ENCODE data around the gene BBS12. TPM values are rescaled to one million over a fixed set of nuclear protein-coding genes. Genes with fewer than 3 reads are reported as not detected.

The BBS12 gene
- total and polyA plus RNA-seq, 4 donors, result 5.3 to 9.8 (median 7.7) TPM

DNA sequence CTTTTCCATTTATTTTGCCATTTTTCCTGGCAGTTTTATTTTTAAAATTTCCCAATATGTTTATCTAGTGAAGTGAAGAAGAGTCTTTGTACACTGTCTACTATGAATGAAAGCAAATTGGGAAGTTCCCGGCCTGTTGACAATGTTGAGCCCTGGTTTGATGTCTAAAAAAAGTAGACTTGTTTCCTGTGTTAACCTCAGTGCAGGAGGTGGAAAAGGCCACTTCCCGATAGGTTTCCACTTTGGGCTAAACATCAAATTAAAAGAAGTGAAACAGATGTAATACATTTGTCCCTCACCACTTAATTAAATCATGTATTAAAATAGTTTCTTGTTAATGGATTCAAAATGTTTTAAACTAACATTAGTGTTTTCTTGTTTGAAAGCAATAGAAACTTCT, 30.0 kb downstream of the BBS12 start:
- 100% methylated on average over 1 of the region's 2 CpGs for WGBS (ENCODE audit: insufficient coverage)
- Histone ChIP-seq H3K27me3 (ENCODE audit: control insufficient read depth, insufficient read depth, low read length) (no peaks in the 10 kb centered on the region), H3K4me3 (ENCODE audit: low read depth, low read length) (no peak overlapping the region), H3K9me3 (ENCODE audit: control insufficient read depth, insufficient read depth, low read length) (no peaks in the 10 kb centered on the region), H3K27ac (ENCODE audit: low read depth, low read length) (no peak overlapping the region), H3K36me3 (ENCODE audit: control insufficient read depth, insufficient read depth, low read length) (no peaks in the 10 kb centered on the region), H3K4me1 (ENCODE audit: control insufficient read depth, insufficient read depth, low read length) (no peaks in the 10 kb centered on the region)
- no peak for DNase-seq (ENCODE audit: low read depth in 4 of 6, low spot score in 6 of 6)

DNA sequence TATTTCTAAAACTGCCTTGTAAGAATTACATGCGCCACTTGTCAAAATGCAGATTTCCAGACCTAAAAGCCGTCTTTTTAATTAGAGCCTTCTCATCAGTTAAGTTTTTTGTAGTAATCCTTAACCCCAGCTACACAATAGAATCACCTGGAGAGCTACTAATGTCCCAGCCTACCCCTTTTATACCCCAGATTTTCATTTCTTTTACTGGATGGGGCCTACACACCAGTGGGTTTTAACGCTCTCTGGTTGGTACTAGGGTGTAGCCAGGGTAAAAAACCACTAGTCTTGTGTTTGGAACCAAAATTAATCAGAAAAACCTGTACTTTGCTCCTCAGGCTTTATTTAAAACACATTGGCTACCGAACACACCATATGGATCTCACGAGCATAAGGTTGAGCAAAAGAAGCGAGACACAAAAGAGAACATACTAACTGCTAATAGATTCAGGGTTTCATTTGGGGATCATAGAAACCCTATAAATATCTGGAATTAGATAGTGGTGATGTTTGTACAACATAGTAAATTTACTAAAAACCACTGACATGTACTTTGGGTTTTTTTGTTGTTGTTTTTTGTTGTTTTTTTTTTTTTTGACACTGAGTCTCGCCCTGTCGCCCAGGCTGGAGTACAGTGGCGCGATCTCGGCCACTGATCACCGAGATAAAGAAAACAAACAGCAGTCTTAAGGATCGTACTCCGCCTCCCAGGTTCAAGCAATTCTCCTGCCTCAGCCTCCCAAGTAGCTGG, 30.6 kb downstream of the BBS12 start:
- Histone ChIP-seq H3K4me1 (ENCODE audit: control insufficient read depth, insufficient read depth, low read length) (no peaks in the 10 kb centered on the region), H3K27ac (ENCODE audit: low read depth, low read length) (no peak overlapping the region), H3K4me3 (ENCODE audit: low read depth, low read length) (no peak overlapping the region), H3K36me3 (ENCODE audit: control insufficient read depth, insufficient read depth, low read length) (no peaks in the 10 kb centered on the region), H3K27me3 (ENCODE audit: control insufficient read depth, insufficient read depth, low read length) (no peaks in the 10 kb centered on the region), H3K9me3 (ENCODE audit: control insufficient read depth, insufficient read depth, low read length) (no peaks in the 10 kb centered on the region)
- 90% methylated on average over 7 of the region's 14 CpGs for WGBS (ENCODE audit: insufficient coverage)
- no peak for DNase-seq (ENCODE audit: low read depth in 4 of 6, low spot score in 6 of 6)

DNA sequence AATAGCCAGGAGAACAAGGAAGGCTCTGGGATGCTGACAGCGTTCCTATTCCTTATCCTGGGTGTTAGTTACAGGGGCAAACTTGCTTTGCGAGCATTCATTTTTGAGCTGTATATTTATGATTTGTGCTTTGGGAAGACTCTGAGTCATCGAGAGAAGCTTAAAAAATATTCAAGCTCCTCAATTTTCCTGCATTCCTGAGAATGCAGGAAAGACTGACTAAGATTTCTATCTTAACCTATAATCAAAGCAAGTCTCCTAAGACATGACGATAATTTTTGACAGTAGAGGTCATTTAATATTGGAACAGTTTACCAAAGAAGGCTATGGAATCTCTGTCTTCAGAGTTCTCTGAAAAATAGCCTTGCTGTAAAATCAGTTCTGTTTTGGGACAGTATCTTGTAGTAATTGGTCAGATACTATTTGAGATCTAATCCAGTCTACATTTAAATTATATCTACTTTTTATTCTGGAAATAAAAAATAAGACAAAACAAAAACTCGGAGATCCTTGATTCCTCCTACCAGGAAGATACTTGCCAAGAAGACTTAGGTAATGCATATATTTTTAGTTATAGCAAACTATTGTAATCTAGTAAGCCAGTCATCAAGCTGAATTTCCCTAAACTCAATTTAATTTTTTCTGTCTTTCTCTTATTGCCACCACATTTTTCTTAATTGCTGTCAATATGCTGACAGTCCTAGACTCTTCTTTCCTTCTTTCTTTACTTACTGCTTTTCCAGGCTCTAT, 31.7 kb downstream of the BBS12 start:
- Histone ChIP-seq H3K9me3 (ENCODE audit: control insufficient read depth, insufficient read depth, low read length) (no peaks in the 10 kb centered on the region), H3K4me1 (ENCODE audit: control insufficient read depth, insufficient read depth, low read length) (no peaks in the 10 kb centered on the region), H3K4me3 (ENCODE audit: low read depth, low read length) (no peak overlapping the region), H3K27ac (ENCODE audit: low read depth, low read length) (no peak overlapping the region), H3K36me3 (ENCODE audit: control insufficient read depth, insufficient read depth, low read length) (no peaks in the 10 kb centered on the region), H3K27me3 (ENCODE audit: control insufficient read depth, insufficient read depth, low read length) (no peaks in the 10 kb centered on the region)
- 88% methylated on average over 1 of the region's 5 CpGs for WGBS (ENCODE audit: insufficient coverage)
- DNase-seq (ENCODE audit: low read depth in 4 of 6, low spot score in 6 of 6), result no peak

DNA sequence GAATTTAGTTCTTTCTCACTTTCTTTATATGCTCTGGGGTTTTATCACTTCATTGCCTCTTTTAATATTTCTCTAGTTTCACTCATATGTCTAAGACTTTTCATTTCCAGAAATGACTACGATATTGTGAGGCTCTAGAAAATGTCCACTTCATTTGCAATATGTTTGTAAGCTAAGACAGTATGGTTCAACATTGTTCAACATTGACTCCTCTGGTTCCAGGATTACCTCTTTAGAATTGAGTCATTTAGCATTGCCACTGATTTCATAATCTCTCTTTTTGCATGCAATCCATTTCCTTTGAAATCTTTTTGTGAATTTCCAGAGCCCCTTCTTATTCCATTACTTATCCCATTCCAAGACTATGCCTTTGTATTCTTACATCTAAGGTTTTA, 32.3 kb downstream of the BBS12 start:
- Histone ChIP-seq H3K9me3 (ENCODE audit: control insufficient read depth, insufficient read depth, low read length) (no peaks in the 10 kb centered on the region), H3K27ac (ENCODE audit: low read depth, low read length) (no peak overlapping the region), H3K36me3 (ENCODE audit: control insufficient read depth, insufficient read depth, low read length) (no peaks in the 10 kb centered on the region), H3K4me3 (ENCODE audit: low read depth, low read length) (no peak overlapping the region), H3K4me1 (ENCODE audit: control insufficient read depth, insufficient read depth, low read length) (no peaks in the 10 kb centered on the region), H3K27me3 (ENCODE audit: control insufficient read depth, insufficient read depth, low read length) (no peaks in the 10 kb centered on the region)
- DNase-seq (ENCODE audit: low read depth in 4 of 6, low spot score in 6 of 6), result no peak
- no CpG with 5 or more reads among the region's 1 CpG for WGBS (ENCODE audit: insufficient coverage)

DNA sequence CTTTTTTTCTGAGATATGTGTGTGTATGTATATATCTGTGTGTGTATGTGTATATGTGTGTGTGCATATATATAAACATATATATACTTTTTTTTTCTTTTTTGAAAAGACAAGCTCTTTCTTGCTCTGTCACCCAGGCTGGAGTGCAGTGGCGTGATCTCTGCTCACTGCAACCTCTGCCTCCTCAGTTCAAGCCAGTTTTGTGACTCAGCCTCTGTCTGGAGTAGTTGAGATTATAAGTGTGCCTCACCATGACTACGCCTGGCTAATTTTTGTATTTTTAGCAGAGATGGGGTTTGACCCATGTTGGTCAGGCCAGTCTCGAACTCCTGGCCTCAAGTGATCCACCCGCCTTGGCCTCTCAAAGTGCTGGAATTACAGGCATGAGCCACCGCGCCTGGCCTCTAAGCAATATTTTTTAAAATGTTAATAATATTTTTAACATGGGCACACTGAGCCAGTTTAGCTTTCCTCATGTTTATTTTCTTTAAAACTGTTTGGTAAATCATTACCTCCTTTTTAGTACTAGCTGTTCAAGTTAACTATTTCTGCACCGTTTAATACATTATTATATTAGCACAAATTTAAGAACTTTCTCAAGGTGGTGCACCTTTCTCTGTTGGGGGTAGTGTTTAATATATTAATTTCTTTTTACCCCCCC, 33.3 kb downstream of the BBS12 start:
- H3K4me3 ChIP-seq (ENCODE audit: low read depth, low read length), result no peak overlapping the region
- no peaks in the 10 kb centered on the region for H3K9me3 ChIP-seq (ENCODE audit: control insufficient read depth, insufficient read depth, low read length)
- no CpG with 5 or more reads among the region's 7 CpGs for whole genome bisulfite sequencing (ENCODE audit: insufficient coverage)
- no peak for DNase-seq (ENCODE audit: low read depth in 4 of 6, low spot score in 6 of 6)
- no peaks in the 10 kb centered on the region for H3K4me1 ChIP-seq (ENCODE audit: control insufficient read depth, insufficient read depth, low read length)
- no peaks in the 10 kb centered on the region for H3K36me3 ChIP-seq (ENCODE audit: control insufficient read depth, insufficient read depth, low read length)
- H3K27me3 ChIP-seq (ENCODE audit: control insufficient read depth, insufficient read depth, low read length), result no peaks in the 10 kb centered on the region
- H3K27ac ChIP-seq (ENCODE audit: low read depth, low read length), result no peak overlapping the region

DNA sequence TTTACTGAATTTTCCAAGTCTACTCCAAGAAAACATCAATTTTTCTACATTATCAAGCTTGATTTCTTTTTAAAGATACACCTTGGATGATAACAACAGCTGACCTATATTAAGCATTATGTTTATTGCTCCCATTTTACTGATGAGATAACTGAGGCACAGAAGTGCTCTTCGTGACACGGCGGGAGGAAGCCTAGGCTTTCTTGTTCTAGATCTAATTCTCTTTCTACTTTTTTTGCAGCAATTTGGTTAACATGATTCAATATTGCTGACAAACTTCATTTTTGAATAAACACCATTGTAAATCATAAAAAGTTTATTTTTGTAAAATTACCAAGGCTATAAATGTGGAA, 33.8 kb downstream of the BBS12 start:
- Histone ChIP-seq H3K4me3 (ENCODE audit: low read depth, low read length) (no peak overlapping the region), H3K9me3 (ENCODE audit: control insufficient read depth, insufficient read depth, low read length) (no peaks in the 10 kb centered on the region), H3K27ac (ENCODE audit: low read depth, low read length) (no peak overlapping the region), H3K4me1 (ENCODE audit: control insufficient read depth, insufficient read depth, low read length) (no peaks in the 10 kb centered on the region), H3K36me3 (ENCODE audit: control insufficient read depth, insufficient read depth, low read length) (no peaks in the 10 kb centered on the region), H3K27me3 (ENCODE audit: control insufficient read depth, insufficient read depth, low read length) (no peaks in the 10 kb centered on the region)
- WGBS (ENCODE audit: insufficient coverage), result 94% methylated on average over 3 of the region's 3 CpGs
- DNase-seq (ENCODE audit: low read depth in 4 of 6, low spot score in 6 of 6), result no peak

DNA sequence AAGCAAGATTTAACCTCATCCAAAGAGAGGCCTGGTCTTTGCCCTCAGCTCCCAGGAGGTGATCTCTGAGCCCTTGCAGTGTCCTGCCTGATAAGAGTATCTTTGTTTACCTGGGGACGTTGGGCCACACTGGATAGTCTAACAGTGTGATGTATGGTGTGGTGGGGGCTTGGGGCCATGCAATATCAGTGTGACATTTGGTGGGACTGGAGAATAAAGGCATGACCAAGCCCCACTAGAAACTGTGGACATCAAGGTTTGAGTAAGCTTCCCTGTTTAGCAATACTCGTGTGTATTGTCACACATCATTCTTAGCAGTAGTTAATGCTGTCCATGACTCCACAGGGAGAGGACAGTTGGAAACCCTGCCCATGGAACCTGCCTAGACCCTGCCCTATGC, 34.4 kb downstream of the BBS12 start:
- Histone ChIP-seq H3K27me3 (ENCODE audit: control insufficient read depth, insufficient read depth, low read length) (no peaks in the 10 kb centered on the region), H3K4me1 (ENCODE audit: control insufficient read depth, insufficient read depth, low read length) (no peaks in the 10 kb centered on the region), H3K27ac (ENCODE audit: low read depth, low read length) (no peak overlapping the region), H3K36me3 (ENCODE audit: control insufficient read depth, insufficient read depth, low read length) (no peaks in the 10 kb centered on the region), H3K4me3 (ENCODE audit: low read depth, low read length) (no peak overlapping the region), H3K9me3 (ENCODE audit: control insufficient read depth, insufficient read depth, low read length) (no peaks in the 10 kb centered on the region)
- 60% methylated on average over 2 of the region's 2 CpGs for WGBS (ENCODE audit: insufficient coverage)
- DNase-seq (ENCODE audit: low read depth in 4 of 6, low spot score in 6 of 6), result no peak

DNA sequence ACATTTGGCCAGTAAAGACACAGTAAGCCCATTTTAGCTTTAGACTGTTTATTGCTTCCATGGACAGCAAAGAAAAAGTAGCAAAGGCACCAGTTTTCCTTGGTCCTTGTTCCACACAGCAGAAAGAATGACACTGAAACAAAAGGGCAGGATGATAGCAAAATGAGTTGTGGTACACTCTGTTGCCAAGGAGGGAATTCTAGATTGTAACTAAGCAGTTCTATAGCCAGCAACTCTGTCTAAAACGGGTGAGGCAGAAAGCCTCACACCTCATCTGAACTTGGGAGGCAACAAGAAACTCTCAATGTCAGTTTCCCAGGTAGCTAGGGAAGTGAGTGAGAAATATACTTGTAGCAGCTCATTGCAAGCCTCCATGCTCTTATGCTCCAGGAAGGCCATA, 39.2 kb downstream of the BBS12 start:
- H3K27me3 ChIP-seq (ENCODE audit: control insufficient read depth, insufficient read depth, low read length), result no peaks in the 10 kb centered on the region
- no CpG with 5 or more reads among the region's 1 CpG for WGBS (ENCODE audit: insufficient coverage)
- no peaks in the 10 kb centered on the region for H3K36me3 ChIP-seq (ENCODE audit: control insufficient read depth, insufficient read depth, low read length)
- H3K9me3 ChIP-seq (ENCODE audit: control insufficient read depth, insufficient read depth, low read length), result no peaks in the 10 kb centered on the region
- no peaks in the 10 kb centered on the region for H3K4me1 ChIP-seq (ENCODE audit: control insufficient read depth, insufficient read depth, low read length)
- no peak for DNase-seq (ENCODE audit: low read depth in 4 of 6, low spot score in 6 of 6)
- H3K27ac ChIP-seq (ENCODE audit: low read depth, low read length), result no peak overlapping the region
- no peak overlapping the region for H3K4me3 ChIP-seq (ENCODE audit: low read depth, low read length)

DNA sequence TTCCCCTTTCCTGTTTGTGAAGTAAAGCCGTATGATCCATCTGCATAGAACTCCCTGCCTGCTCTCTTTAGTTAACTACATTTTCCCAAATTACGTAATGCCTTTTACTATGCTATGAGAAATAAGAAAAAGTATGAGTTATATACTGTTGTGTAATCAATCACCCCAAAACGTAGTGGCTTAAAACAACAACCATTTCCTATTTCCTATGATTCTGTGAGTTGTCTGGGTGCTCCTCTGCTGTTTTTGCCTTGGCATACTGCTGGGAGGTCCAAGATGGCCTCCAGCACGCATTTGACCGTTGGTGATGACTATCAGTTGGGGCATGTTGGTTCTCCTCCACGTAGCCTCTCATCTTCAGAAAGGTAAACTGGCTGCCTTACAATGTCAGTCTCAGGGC, 39.8 kb downstream of the BBS12 start:
- H3K9me3 ChIP-seq (ENCODE audit: control insufficient read depth, insufficient read depth, low read length), result no peaks in the 10 kb centered on the region
- H3K4me3 ChIP-seq (ENCODE audit: low read depth, low read length), result no peak overlapping the region
- DNase-seq (ENCODE audit: low read depth in 4 of 6, low spot score in 6 of 6), result no peak
- H3K27me3 ChIP-seq (ENCODE audit: control insufficient read depth, insufficient read depth, low read length), result no peaks in the 10 kb centered on the region
- H3K27ac ChIP-seq (ENCODE audit: low read depth, low read length), result no peak overlapping the region
- whole genome bisulfite sequencing (ENCODE audit: insufficient coverage), result 87% methylated on average over 3 of the region's 6 CpGs
- no peaks in the 10 kb centered on the region for H3K36me3 ChIP-seq (ENCODE audit: control insufficient read depth, insufficient read depth, low read length)
- no peaks in the 10 kb centered on the region for H3K4me1 ChIP-seq (ENCODE audit: control insufficient read depth, insufficient read depth, low read length)

DNA sequence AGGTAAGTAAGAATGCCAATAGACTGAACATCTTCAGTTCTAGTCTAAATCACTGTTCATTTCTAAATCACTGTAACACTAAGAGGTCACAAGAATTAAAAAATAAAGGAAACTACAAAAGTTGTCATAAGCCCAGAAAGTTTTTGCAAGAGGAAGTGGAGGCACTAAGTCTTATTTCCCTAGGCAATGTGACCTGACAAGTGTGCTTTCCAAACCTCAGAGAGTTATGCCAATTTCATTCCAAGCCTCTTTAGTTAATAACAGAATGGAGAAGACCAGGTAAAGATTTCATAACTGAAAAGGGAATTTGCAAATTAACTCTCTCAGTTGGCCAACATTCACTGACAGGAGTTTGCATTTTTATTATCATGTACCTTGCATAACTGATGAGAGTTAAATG, 40.5 kb downstream of the BBS12 start:
- DNase-seq (ENCODE audit: low read depth in 4 of 6, low spot score in 6 of 6), result no peak

More for the DNA sequence above, 40.5 kb downstream of the BBS12 start:
- no peak overlapping the region for H3K4me3 ChIP-seq (ENCODE audit: low read depth, low read length)
- H3K9me3 ChIP-seq (ENCODE audit: control insufficient read depth, insufficient read depth, low read length), result no peaks in the 10 kb centered on the region
- no peaks in the 10 kb centered on the region for H3K36me3 ChIP-seq (ENCODE audit: control insufficient read depth, insufficient read depth, low read length)
- no peaks in the 10 kb centered on the region for H3K4me1 ChIP-seq (ENCODE audit: control insufficient read depth, insufficient read depth, low read length)
- no peak overlapping the region for H3K27ac ChIP-seq (ENCODE audit: low read depth, low read length)
- H3K27me3 ChIP-seq (ENCODE audit: control insufficient read depth, insufficient read depth, low read length), result no peaks in the 10 kb centered on the region

Measured in spinal cord (tissue), 10 donors.